ENCODE results near the gene AMIGO2.

GRCh38 chr12:47067176-47067575 lies 12.6 kb downstream of the AMIGO2 start:
- TF ChIP-seq CREB1 (CRISPR knock-in tag; IDR thresholded peaks at IDR 0.05) (no peak), TEAD1 (CRISPR knock-in tag; IDR thresholded peaks at IDR 0.05) (no peak), MXD4 (CRISPR knock-in tag; IDR thresholded peaks at IDR 0.05; ENCODE audit: borderline replicate concordance) (no peak), ELF4 (CRISPR knock-in tag; IDR thresholded peaks at IDR 0.05; ENCODE audit: low read depth) (no peak), ATF6 (CRISPR knock-in tag; IDR thresholded peaks at IDR 0.05) (no peak), IRF2 (CRISPR knock-in tag; IDR thresholded peaks at IDR 0.05; ENCODE audit: borderline replicate concordance, low read depth) (no peak), FOXJ3 (CRISPR knock-in tag; IDR thresholded peaks at IDR 0.05; ENCODE audit: borderline replicate concordance) (no peak)
- TF ChIP-seq, protein P1, sequence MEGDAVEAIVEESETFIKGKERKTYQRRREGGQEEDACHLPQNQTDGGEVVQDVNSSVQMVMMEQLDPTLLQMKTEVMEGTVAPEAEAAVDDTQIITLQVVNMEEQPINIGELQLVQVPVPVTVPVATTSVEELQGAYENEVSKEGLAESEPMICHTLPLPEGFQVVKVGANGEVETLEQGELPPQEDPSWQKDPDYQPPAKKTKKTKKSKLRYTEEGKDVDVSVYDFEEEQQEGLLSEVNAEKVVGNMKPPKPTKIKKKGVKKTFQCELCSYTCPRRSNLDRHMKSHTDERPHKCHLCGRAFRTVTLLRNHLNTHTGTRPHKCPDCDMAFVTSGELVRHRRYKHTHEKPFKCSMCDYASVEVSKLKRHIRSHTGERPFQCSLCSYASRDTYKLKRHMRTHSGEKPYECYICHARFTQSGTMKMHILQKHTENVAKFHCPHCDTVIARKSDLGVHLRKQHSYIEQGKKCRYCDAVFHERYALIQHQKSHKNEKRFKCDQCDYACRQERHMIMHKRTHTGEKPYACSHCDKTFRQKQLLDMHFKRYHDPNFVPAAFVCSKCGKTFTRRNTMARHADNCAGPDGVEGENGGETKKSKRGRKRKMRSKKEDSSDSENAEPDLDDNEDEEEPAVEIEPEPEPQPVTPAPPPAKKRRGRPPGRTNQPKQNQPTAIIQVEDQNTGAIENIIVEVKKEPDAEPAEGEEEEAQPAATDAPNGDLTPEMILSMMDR (IDR thresholded peaks at IDR 0.05) = no peak
- TF ChIP-seq, protein P2, sequence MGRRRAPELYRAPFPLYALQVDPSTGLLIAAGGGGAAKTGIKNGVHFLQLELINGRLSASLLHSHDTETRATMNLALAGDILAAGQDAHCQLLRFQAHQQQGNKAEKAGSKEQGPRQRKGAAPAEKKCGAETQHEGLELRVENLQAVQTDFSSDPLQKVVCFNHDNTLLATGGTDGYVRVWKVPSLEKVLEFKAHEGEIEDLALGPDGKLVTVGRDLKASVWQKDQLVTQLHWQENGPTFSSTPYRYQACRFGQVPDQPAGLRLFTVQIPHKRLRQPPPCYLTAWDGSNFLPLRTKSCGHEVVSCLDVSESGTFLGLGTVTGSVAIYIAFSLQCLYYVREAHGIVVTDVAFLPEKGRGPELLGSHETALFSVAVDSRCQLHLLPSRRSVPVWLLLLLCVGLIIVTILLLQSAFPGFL (CRISPR knock-in tag; IDR thresholded peaks at IDR 0.05; ENCODE audit: borderline replicate concordance) = no peak
